ENCODE results near the gene TMUB1. TPM values are rescaled to one million over a fixed set of nuclear protein-coding genes. Genes with fewer than 3 reads are reported as not detected.
A peak's percentile ranks its signal among the peaks of the same experiment; 100 is the strongest.

The TMUB1 gene
- total RNA-seq, 1 donor from 2014 or later, result 40.3 TPM

GRCh38 chr7:151040616-151041375, 42.5 kb downstream of the TMUB1 start:
- H3K27me3 ChIP-seq, result no peaks in the 10 kb centered on the region
- peaks cover 21% of the 10 kb centered on the region for H3K4me1 ChIP-seq
- no peak for DNase-seq (ENCODE audit: extremely low spot score in 2 of 2)
- intact Hi-C loops (cut with DNase I), result no loop called here
- H3K27ac ChIP-seq, result no peak overlapping the region
- H3K36me3 ChIP-seq, result peaks cover 0 to 15% of the 10 kb centered on the region in 2 donors
- no peak for TF ChIP-seq POLR2AphosphoS5 (IDR thresholded peaks at IDR 0.05; ENCODE audit: insufficient read depth in 1 of 2, low read depth in 1 of 2)
- no peak for TF ChIP-seq POLR2A (IDR thresholded peaks at IDR 0.05)
- no peak for TF ChIP-seq CTCF (IDR thresholded peaks at IDR 0.05)
- H3K9me3 ChIP-seq, result no peaks in the 10 kb centered on the region
- no peak overlapping the region for H3K4me3 ChIP-seq

- Histone ChIP-seq H3K27me3 (no peaks in the 10 kb centered on the region), H3K9me3 (no peaks in the 10 kb centered on the region), H3K36me3 (peaks cover 0 to 23% of the 10 kb centered on the region in 2 donors), H3K27ac (peak overlapping the region; percentile 73), H3K4me1 (peaks cover 21% of the 10 kb centered on the region), H3K4me3 (no peak overlapping the region)
- no peak for TF ChIP-seq POLR2A (IDR thresholded peaks at IDR 0.05)
- intact Hi-C loops (cut with DNase I), result no loop called here
- no peak for DNase-seq (ENCODE audit: extremely low spot score in 2 of 2)
Measured at GRCh38 chr7:151039850-151040548, 43.3 kb downstream of the TMUB1 start.

GRCh38 chr7:151038951-151039849, 44.1 kb downstream of the TMUB1 start:
- peaks cover 21% of the 10 kb centered on the region for H3K4me1 ChIP-seq
- H3K27ac ChIP-seq, result peak overlapping the region; percentile 73
- TF ChIP-seq POLR2A (IDR thresholded peaks at IDR 0.05), result no peak
- peak in 1 of 2 donors; percentile 81 for TF ChIP-seq POLR2AphosphoS5 (IDR thresholded peaks at IDR 0.05; ENCODE audit: insufficient read depth in 1 of 2, low read depth in 1 of 2)
- no peak for TF ChIP-seq CTCF (IDR thresholded peaks at IDR 0.05)
- intact Hi-C loops (cut with DNase I), result no loop called here
- H3K4me3 ChIP-seq, result no peak overlapping the region
- H3K36me3 ChIP-seq, result peaks cover 0 to 31% of the 10 kb centered on the region in 2 donors
- no peaks in the 10 kb centered on the region for H3K9me3 ChIP-seq
- H3K27me3 ChIP-seq, result no peaks in the 10 kb centered on the region
- no peak for DNase-seq (ENCODE audit: extremely low spot score in 2 of 2)

GRCh38 chr7:151035902-151036301, 47.4 kb downstream of the TMUB1 start:
- Histone ChIP-seq H3K36me3 (peaks cover 0 to 33% of the 10 kb centered on the region in 2 donors), H3K4me3 (no peak overlapping the region), H3K9me3 (no peaks in the 10 kb centered on the region), H3K4me1 (peaks cover 21% of the 10 kb centered on the region), H3K27ac (no peak overlapping the region), H3K27me3 (no peaks in the 10 kb centered on the region)
- no peak for TF ChIP-seq CTCF (IDR thresholded peaks at IDR 0.05)
- no peak for TF ChIP-seq POLR2A (IDR thresholded peaks at IDR 0.05)
- no peak for TF ChIP-seq POLR2AphosphoS5 (IDR thresholded peaks at IDR 0.05; ENCODE audit: insufficient read depth in 1 of 2, low read depth in 1 of 2)
- intact Hi-C loops (cut with DNase I), result no loop called here
- DNase-seq (ENCODE audit: extremely low spot score in 2 of 2), result no peak

- H3K4me1 ChIP-seq, result peaks cover 20% of the 10 kb centered on the region
- H3K27ac ChIP-seq, result no peak overlapping the region
- no peaks in the 10 kb centered on the region for H3K27me3 ChIP-seq
- intact Hi-C loops (cut with DNase I), result no loop called here
- DNase-seq (ENCODE audit: extremely low spot score in 2 of 2), result no peak
- H3K4me3 ChIP-seq, result no peak overlapping the region
- TF ChIP-seq CTCF (IDR thresholded peaks at IDR 0.05) (no peak), POLR2AphosphoS5 (IDR thresholded peaks at IDR 0.05; ENCODE audit: insufficient read depth in 1 of 2, low read depth in 1 of 2) (no peak), POLR2A (IDR thresholded peaks at IDR 0.05) (no peak)
- H3K36me3 ChIP-seq, result peaks cover 0 to 33% of the 10 kb centered on the region in 2 donors
- no peaks in the 10 kb centered on the region for H3K9me3 ChIP-seq
Measured at GRCh38 chr7:151035026-151035717, 48.1 kb downstream of the TMUB1 start.
